Uterus (tissue), 4 donors: ENCODE measurements around the gene MKX. TPM values are rescaled to one million over a fixed set of nuclear protein-coding genes. Genes with fewer than 3 reads are reported as not detected.

Source experiments
- DNase-seq, 2 donors: peaks; one replicate each; pipeline ENCODE4 v3.0.0-alpha.2; 2019 to 2020
- H3K27ac ChIP-seq, 2 donors: fragments of 200-600 bp; sonication (generic); 1 replicate in 1 of 2; 2 replicates in 1 of 2; pipeline ENCODE4 v1.5.1; 2016 to 2018
- H3K27me3 ChIP-seq, 2 donors: fragments of 200-600 bp; sonication (generic); one replicate each; pipeline ENCODE4 v1.5.1; 2018 to 2019; ENCODE audit warnings: control low read depth in 1 of 2
- H3K36me3 ChIP-seq, 2 donors: fragments of 200-600 bp; sonication (generic); one replicate each; pipeline ENCODE4 v1.5.1; 2019; ENCODE audit warnings: control low read depth in 1 of 2
- H3K4me1 ChIP-seq, 2 donors: fragments of 200-600 bp; sonication (generic); one replicate each; pipeline ENCODE4 v1.5.1; 2018 to 2019; ENCODE audit warnings: control low read depth in 1 of 2
- H3K4me3 ChIP-seq, 2 donors: fragments of 200-600 bp; sonication (generic); 1 replicate in 1 of 2; 2 replicates in 1 of 2; pipeline ENCODE4 v1.5.1; 2018 to 2019; ENCODE audit warnings: mild to moderate bottlenecking in 1 of 2
- H3K9me3 ChIP-seq, 2 donors: fragments of 200-600 bp; sonication (generic); one replicate each; pipeline ENCODE4 v1.5.1; 2019; ENCODE audit warnings: control low read depth in 1 of 2
- CTCF ChIP-seq, 4 experiments: fragments of 200-600 bp in 2 of 4; fragments of 450-650 bp in 2 of 4; sonication (generic) in 2 of 4; IDR thresholded peaks; one replicate each; pipeline ENCODE4 v1.5.1; 2016 to 2019; ENCODE audit warnings: antibody characterized with exemption in 4 of 4, mild to moderate bottlenecking in 2 of 4, moderate library complexity in 1 of 4
- POLR2A ChIP-seq, 2 donors: fragments of 450-650 bp; IDR thresholded peaks; one replicate each; pipeline ENCODE4 v1.6.1; 2016; ENCODE audit warnings: antibody characterized with exemption in 2 of 2, mild to moderate bottlenecking in 1 of 2, moderate library complexity in 1 of 2
- intact Hi-C: fragments of 100-400 bp; cut with DNase I; formaldehyde crosslinking; loops from one replicate; pipeline ENCODE4 v1.15.1; 2023; ENCODE audit warnings: low total_unique reads
- total RNA-seq, 4 donors: library from RNA; depleted of rRNA in 3 of 4; stranded (reverse); fragments of >200 nt in 3 of 4; gene quantifications; one replicate each; pipeline versions ENCODE4 v1.1.0 to v1.2.4, GENCODE V29; 2014 to 2023
- donor health status: DM: yes; HTN: yes; CAD: no.

Gene MKX
- total RNA-seq, 4 donors from 2014 or later: 4.4 to 7.6 (median 5.4) TPM

GRCh38 chr10:27760867-27761266, 15.2 kb upstream of the MKX start:
- Histone ChIP-seq H3K27ac (no peak overlapping the region), H3K36me3 (no peaks in the 10 kb centered on the region), H3K4me3 (no peak overlapping the region), H3K27me3 (no peaks in the 10 kb centered on the region), H3K4me1 (no peaks in the 10 kb centered on the region), H3K9me3 (no peaks in the 10 kb centered on the region)
- TF ChIP-seq POLR2A (IDR thresholded peaks at IDR 0.05): no peak
- no peak for TF ChIP-seq CTCF (IDR thresholded peaks at IDR 0.05)
- intact Hi-C loops: no loop called here
- no peak for DNase-seq

GRCh38 chr10:27759483-27760272, 14.1 kb upstream of the MKX start:
- TF ChIP-seq CTCF (IDR thresholded peaks at IDR 0.05) (no peak), POLR2A (IDR thresholded peaks at IDR 0.05) (no peak)
- DNase-seq: no peak
- no peak overlapping the region for H3K27ac ChIP-seq
- H3K27me3 ChIP-seq: no peaks in the 10 kb centered on the region
- no peak overlapping the region for H3K4me3 ChIP-seq
- H3K9me3 ChIP-seq: no peaks in the 10 kb centered on the region
- no peaks in the 10 kb centered on the region for H3K36me3 ChIP-seq
- intact Hi-C loops: no loop called here
- H3K4me1 ChIP-seq: no peaks in the 10 kb centered on the region

GRCh38 chr10:27752673-27753237, 7.1 kb upstream of the MKX start:
- H3K27me3 ChIP-seq: peaks cover 0 to 10% of the 10 kb centered on the region in 2 donors
- H3K4me3 ChIP-seq: no peak overlapping the region
- H3K36me3 ChIP-seq: no peaks in the 10 kb centered on the region
- intact Hi-C loops: no loop called here
- no peak overlapping the region for H3K27ac ChIP-seq
- H3K4me1 ChIP-seq: no peaks in the 10 kb centered on the region
- no peaks in the 10 kb centered on the region for H3K9me3 ChIP-seq
- DNase-seq: no peak
- TF ChIP-seq CTCF (IDR thresholded peaks at IDR 0.05): no peak
- no peak for TF ChIP-seq POLR2A (IDR thresholded peaks at IDR 0.05)

GRCh38 chr10:27748601-27749000, 3.0 kb upstream of the MKX start:
- no peaks in the 10 kb centered on the region for H3K36me3 ChIP-seq
- H3K4me1 ChIP-seq: peaks cover 4 to 21% of the 10 kb centered on the region in 2 donors
- intact Hi-C loops: no loop called here
- TF ChIP-seq CTCF (IDR thresholded peaks at IDR 0.05) (no peak), POLR2A (IDR thresholded peaks at IDR 0.05) (no peak)
- no peak overlapping the region for H3K4me3 ChIP-seq
- H3K9me3 ChIP-seq: no peaks in the 10 kb centered on the region
- H3K27me3 ChIP-seq: peaks cover 20 to 30% of the 10 kb centered on the region in 2 donors
- no peak overlapping the region for H3K27ac ChIP-seq
- DNase-seq: no peak

GRCh38 chr10:27747096-27747451, 1.5 kb upstream of the MKX start:
- Histone ChIP-seq H3K36me3 (no peaks in the 10 kb centered on the region), H3K9me3 (no peaks in the 10 kb centered on the region), H3K4me3 (no peak overlapping the region), H3K27me3 (peaks cover 20 to 30% of the 10 kb centered on the region in 2 donors), H3K4me1 (peaks cover 4 to 21% of the 10 kb centered on the region in 2 donors), H3K27ac (no peak overlapping the region)
- no peak for DNase-seq
- intact Hi-C loops: no loop called here
- TF ChIP-seq POLR2A (IDR thresholded peaks at IDR 0.05) (no peak), CTCF (IDR thresholded peaks at IDR 0.05) (no peak)
